HepG2 (cell line): Measurements from ENCODE around the gene SLC35B2. TPM values are rescaled to one million over a fixed set of nuclear protein-coding genes. Genes with fewer than 3 reads are reported as not detected.
A peak's percentile ranks its signal among the peaks of the same experiment; 100 is the strongest.

Experiments
- ATF4 ChIP-seq, 2 experiments: fragments of 450-650 bp in 1 of 2; sonication (generic) in 1 of 2; formaldehyde crosslinking; IDR thresholded peaks; 2 replicates each; pipeline versions ENCODE4 v1.5.0 to v1.8.0; 2020 to 2022; ENCODE audit warnings: mild to moderate bottlenecking in 1 of 2, missing genetic modification reagents in 1 of 2
- FOXA1 ChIP-seq, 2 experiments: fragments of 450-650 bp in 1 of 2; sonication (generic) in 1 of 2; formaldehyde crosslinking in 1 of 2; IDR thresholded peaks; 2 replicates each; pipeline versions ENCODE4 v1.4.0 to v1.6.1; 2016 to 2020; ENCODE audit warnings: missing genetic modification reagents in 1 of 2
- HMG20A ChIP-seq: IDR thresholded peaks from 2 replicates; pipeline ENCODE4 v1.6.1; 2016; ENCODE audit warnings: borderline replicate concordance
- IRX3 ChIP-seq: sonication (generic); formaldehyde crosslinking; IDR thresholded peaks from 2 replicates; pipeline ENCODE4 v1.8.1; 2023; ENCODE audit warnings: mild to moderate bottlenecking, low read depth, missing genetic modification reagents, borderline replicate concordance
- KLF11 ChIP-seq: IDR thresholded peaks from 2 replicates; pipeline ENCODE4 v1.6.1; 2016; ENCODE audit warnings: missing compliant biosample characterization
- MIER2 ChIP-seq: IDR thresholded peaks from 2 replicates; pipeline ENCODE4 v1.6.1; 2016; ENCODE audit warnings: missing biosample characterization, missing genetic modification reagents
- RBFOX2 ChIP-seq: fragments of 200-400 bp; formaldehyde crosslinking; IDR thresholded peaks from 2 replicates; pipeline ENCODE4 v1.6.1; 2017; ENCODE audit warnings: low read depth, mild to moderate bottlenecking, low read length
- TBP ChIP-seq: sonication (generic); formaldehyde crosslinking; IDR thresholded peaks from 2 replicates; pipeline ENCODE4 v1.5.0; 2020; ENCODE audit warnings: missing genetic modification reagents
- TBX2 ChIP-seq: sonication (generic); formaldehyde crosslinking; IDR thresholded peaks from 2 replicates; pipeline ENCODE4 v1.5.0; 2020; ENCODE audit warnings: missing genetic modification reagents, mild to moderate bottlenecking, borderline replicate concordance
- TFDP2 ChIP-seq: sonication (generic); formaldehyde crosslinking; IDR thresholded peaks from 2 replicates; pipeline ENCODE4 v1.4.0; 2020; ENCODE audit warnings: missing genetic modification reagents
- THAP11 ChIP-seq: IDR thresholded peaks from 2 replicates; pipeline ENCODE4 v1.6.1; 2016; ENCODE audit warnings: missing biosample characterization, missing genetic modification reagents
- U2AF1 ChIP-seq: fragments of 200-400 bp; formaldehyde crosslinking; optimal IDR thresholded peaks from 2 replicates; pipeline ENCODE3; 2017; ENCODE audit warnings: mild to moderate bottlenecking, low read depth, low read length
- UBTF ChIP-seq: sonication (generic); formaldehyde crosslinking; IDR thresholded peaks from 2 replicates; pipeline ENCODE4 v1.4.0; 2020; ENCODE audit warnings: mild to moderate bottlenecking, missing genetic modification reagents
- ZFP36 ChIP-seq: fragments of 150-350 bp; IDR thresholded peaks from 2 replicates; pipeline ENCODE4 v1.6.1; 2018; ENCODE audit warnings: borderline replicate concordance, low read length, low read depth; ENCODE audit not compliant: partially characterized antibody
- ZNF136 ChIP-seq: sonication (generic); formaldehyde crosslinking; IDR thresholded peaks from 2 replicates; pipeline ENCODE4 v1.8.1; 2022; ENCODE audit warnings: low read depth, mild to moderate bottlenecking, moderate library complexity, missing genetic modification reagents
- ZNF17 ChIP-seq: sonication (generic); formaldehyde crosslinking; IDR thresholded peaks from 2 replicates; pipeline ENCODE4 v1.5.0; 2020; ENCODE audit warnings: mild to moderate bottlenecking, missing genetic modification reagents
- ZNF264 ChIP-seq: sonication (generic); formaldehyde crosslinking; IDR thresholded peaks from 2 replicates; pipeline ENCODE4 v1.4.0; 2020; ENCODE audit warnings: missing genetic modification reagents
- ZNF280D ChIP-seq: sonication (generic); formaldehyde crosslinking; IDR thresholded peaks from 2 replicates; pipeline ENCODE4 v1.5.1; 2020; ENCODE audit warnings: mild to moderate bottlenecking, missing genetic modification reagents
- ZNF335 ChIP-seq: sonication (generic); formaldehyde crosslinking; IDR thresholded peaks from 2 replicates; pipeline ENCODE4 v1.4.0; 2020; ENCODE audit warnings: missing genetic modification reagents
- ZNF362 ChIP-seq: sonication (generic); formaldehyde crosslinking; IDR thresholded peaks from 2 replicates; pipeline ENCODE4 v1.4.0; 2020; ENCODE audit warnings: missing genetic modification reagents, mild to moderate bottlenecking, borderline replicate concordance
- ZNF629 ChIP-seq: sonication (generic); formaldehyde crosslinking; conservative IDR thresholded peaks from 2 replicates; pipeline ENCODE4 v1.5.0; 2020; ENCODE audit warnings: missing genetic modification reagents
- polyA plus RNA-seq, 8 experiments: library from polyadenylated mRNA; depleted of rRNA in 3 of 8; stranded (reverse) in 7 of 8; unstranded in 1 of 8; fragments of >200 nt; fragmentation: Illumina TruSeq in 4 of 8; extraction: Trizol in 4 of 8; gene quantifications; 2 replicates each; pipeline versions ENCODE4 v1.2.1 to v1.2.3, GENCODE V29; 2011 to 2016; ENCODE audit warnings: low read depth in 4 of 8, missing spikeins in 1 of 8, mixed read lengths in 1 of 8; ENCODE audit not compliant: insufficient read depth in 1 of 8
- total RNA-seq, 5 experiments: library from RNA; depleted of rRNA; stranded (reverse); fragments of >200 nt; fragmentation: Illumina TruSeq; extraction: Trizol; gene quantifications; 2 replicates each; pipeline ENCODE4 v1.2.3, GENCODE V29; 2016; ENCODE audit warnings: low read depth in 1 of 5

SLC35B2 gene
- total and polyA plus RNA-seq, 2 of the 13 experiments (the other 11 are each of a cell fraction or from before 2014, with no cell fraction given): 61.1 to 148 TPM

GRCh38 chr6:44237813-44238433, 19.4 kb downstream of the SLC35B2 start (continued):
- peak in 1 of 2 experiments; percentile 86; a peak in 2 of 4 replicates for TF ChIP-seq ATF4 (CRISPR knock-in tag; IDR thresholded peaks at IDR 0.05)
- no peak for TF ChIP-seq TBP (CRISPR knock-in tag)
- no peak; the same call in 1 of the 2 replicates for TF ChIP-seq KLF11 (CRISPR knock-in tag)
- TF ChIP-seq THAP11 (CRISPR knock-in tag): peak; percentile 66
- TF ChIP-seq ZNF136: peak; percentile 98; the same call in 1 of the 2 replicates
- no peak for TF ChIP-seq ZNF17
- peak; percentile 58; the same call in 1 of the 2 replicates for TF ChIP-seq ZNF335
- TF ChIP-seq ZNF280D: no peak
- TF ChIP-seq ZNF629: no peak
- TF ChIP-seq U2AF1: no peak
- TF ChIP-seq TFDP2 (CRISPR knock-in tag): peak; percentile 58; the same call in 1 of the 2 replicates
- TF ChIP-seq FOXA1 (IDR thresholded peaks at IDR 0.05): no peak
- peak; percentile 27; the same call in 1 of the 2 replicates for TF ChIP-seq FOXA1 (CRISPR knock-in tag; IDR thresholded peaks at IDR 0.05)
- no peak for TF ChIP-seq IRX3 (CRISPR knock-in tag)
- peak; percentile 79 for TF ChIP-seq UBTF (CRISPR knock-in tag)
- no peak for TF ChIP-seq HMG20A (CRISPR knock-in tag)
- TF ChIP-seq ZFP36: no peak
- peak; percentile 80 for TF ChIP-seq TBX2 (CRISPR knock-in tag)
- peak; percentile 82 for TF ChIP-seq RBFOX2
- TF ChIP-seq ZNF362: 0 out of 2 replicates have a peak, but pooled peaks have one; percentile 45
- no peak; the same call in 1 of the 2 replicates for TF ChIP-seq MIER2
- 0 out of 2 replicates have a peak, but pooled peaks have one; percentile 59 for TF ChIP-seq ZNF264 (CRISPR knock-in tag)
